ENCODE measurements around the gene FPR2. TPM values are rescaled to one million over a fixed set of nuclear protein-coding genes. Genes with fewer than 3 reads are reported as not detected.

FPR2 gene
- total RNA-seq, 1 experiment from 2014 or later: not detected

GRCh38 chr19:51729781-51730180 lies 31.2 kb upstream of the FPR2 start:
- H3K4me1 ChIP-seq (replicated peaks; ENCODE audit: insufficient read depth): no peaks in the 10 kb centered on the region
- H3K9me3 ChIP-seq (ENCODE audit: insufficient read depth, low read depth): no peaks in the 10 kb centered on the region
- TF ChIP-seq CTCF (conservative IDR thresholded peaks at IDR 0.05): no peak
- TF ChIP-seq EZH2 (IDR thresholded peaks at IDR 0.05; ENCODE audit: low read depth): no peak
- no peak overlapping the region for H2AFZ ChIP-seq
- H3K36me3 ChIP-seq (ENCODE audit: low read depth): no peaks in the 10 kb centered on the region
- H3K27ac ChIP-seq: no peak overlapping the region
- no peaks in the 10 kb centered on the region for H3K9me2 ChIP-seq (ENCODE audit: insufficient read depth)
- H4K20me1 ChIP-seq (ENCODE audit: insufficient read depth): no peaks in the 10 kb centered on the region
- ChIA-PET CTCF (no interaction called here), POLR2A (ENCODE audit: unreplicated experiment) (interaction anchor here (0.6 kb wide), 1 partner anchor 448 kb away, joined by 4 read pairs; no protein-coding TSS in a partner anchor)
- H3K27me3 ChIP-seq (ENCODE audit: insufficient read depth, low read depth): peaks cover 90% of the 10 kb centered on the region
- intact Hi-C loops (cut with micrococcal nuclease; ENCODE audit: unreplicated experiment): no loop called here
- H3K4me3 ChIP-seq: no peak overlapping the region
- no peaks in the 10 kb centered on the region for H3K79me2 ChIP-seq (ENCODE audit: low read depth)
- no peak overlapping the region for H3K4me2 ChIP-seq
- no peaks in the 10 kb centered on the region for H3F3A ChIP-seq (ENCODE audit: insufficient read depth, low read depth)
- BruUV-seq (replicated peaks): no TSS peak
- DNase-seq: no peak

GRCh38 chr19:51733742-51734522 lies 27.0 kb upstream of the FPR2 start:
- no TSS peak for BruUV-seq (replicated peaks)

GRCh38 chr19:51735759-51736449 lies 25.1 kb upstream of the FPR2 start:
- Histone ChIP-seq H3K27ac (no peak overlapping the region), H3K79me2 (ENCODE audit: low read depth) (no peaks in the 10 kb centered on the region), H3K4me2 (no peak overlapping the region), H3K9me2 (ENCODE audit: insufficient read depth) (no peaks in the 10 kb centered on the region), H3K27me3 (ENCODE audit: insufficient read depth, low read depth) (peaks cover 93% of the 10 kb centered on the region), H3F3A (ENCODE audit: insufficient read depth, low read depth) (no peaks in the 10 kb centered on the region), H3K4me1 (replicated peaks; ENCODE audit: insufficient read depth) (no peaks in the 10 kb centered on the region), H3K9me3 (ENCODE audit: insufficient read depth, low read depth) (no peaks in the 10 kb centered on the region), H4K20me1 (ENCODE audit: insufficient read depth) (no peaks in the 10 kb centered on the region), H2AFZ (no peak overlapping the region), H3K4me3 (no peak overlapping the region), H3K36me3 (ENCODE audit: low read depth) (no peaks in the 10 kb centered on the region)
- no peak for DNase-seq
- intact Hi-C loops (cut with micrococcal nuclease; ENCODE audit: unreplicated experiment): no loop called here
- TF ChIP-seq EZH2 (IDR thresholded peaks at IDR 0.05; ENCODE audit: low read depth) (no peak), CTCF (conservative IDR thresholded peaks at IDR 0.05) (no peak)
- no TSS peak for BruUV-seq (replicated peaks)
- CTCF ChIA-PET: no interaction called here
- POLR2A ChIA-PET (ENCODE audit: unreplicated experiment): no interaction called here

More at GRCh38 chr19:51733742-51734522, 27.0 kb upstream of the FPR2 start:
- Histone ChIP-seq H3K9me3 (ENCODE audit: insufficient read depth, low read depth) (no peaks in the 10 kb centered on the region), H3K4me2 (no peak overlapping the region), H3K27ac (no peak overlapping the region), H3K79me2 (ENCODE audit: low read depth) (no peaks in the 10 kb centered on the region), H3K4me3 (no peak overlapping the region), H3K9me2 (ENCODE audit: insufficient read depth) (no peaks in the 10 kb centered on the region), H3K27me3 (ENCODE audit: insufficient read depth, low read depth) (peaks cover 92% of the 10 kb centered on the region), H3K4me1 (replicated peaks; ENCODE audit: insufficient read depth) (no peaks in the 10 kb centered on the region), H3K36me3 (ENCODE audit: low read depth) (no peaks in the 10 kb centered on the region), H2AFZ (no peak overlapping the region), H4K20me1 (ENCODE audit: insufficient read depth) (no peaks in the 10 kb centered on the region), H3F3A (ENCODE audit: insufficient read depth, low read depth) (no peaks in the 10 kb centered on the region)
- TF ChIP-seq EZH2 (IDR thresholded peaks at IDR 0.05; ENCODE audit: low read depth) (no peak), CTCF (conservative IDR thresholded peaks at IDR 0.05) (no peak)
- intact Hi-C loops (cut with micrococcal nuclease; ENCODE audit: unreplicated experiment): no loop called here
- POLR2A ChIA-PET (ENCODE audit: unreplicated experiment): no interaction called here
- no peak for DNase-seq
- CTCF ChIA-PET: no interaction called here

All from PC-9 (cell line).